Heart left ventricle (tissue), 16 donors: ENCODE measurements around the gene VSTM2L. TPM values are rescaled to one million over a fixed set of nuclear protein-coding genes. Genes with fewer than 3 reads are reported as not detected.

Source experiments
- ATAC-seq, 4 donors: fragments of 200-7000 bp; cut with Tn5 transposase; one replicate each; pipeline ENCODE4 v1.9.1; 2020 to 2022; ENCODE audit warnings: moderate library complexity in 4 of 4, mild to moderate bottlenecking in 3 of 4, moderate number of reproducible peaks in 1 of 4
- DNase-seq, 5 donors: peaks; one replicate each; pipeline ENCODE4 v3.0.0-alpha.2; 2020
- H3K27ac ChIP-seq, 12 donors: fragments of 200-600 bp; sonication (generic) in 4 of 12; one replicate each; pipeline versions ENCODE4 v1.5.0 to v1.8.0; 2016 to 2022; ENCODE audit warnings: mild to moderate bottlenecking in 2 of 12
- H3K27me3 ChIP-seq, 9 donors: fragments of 200-600 bp; sonication (generic) in 2 of 9; one replicate each; pipeline versions ENCODE4 v1.5.1 to v1.8.0; 2016 to 2022; ENCODE audit warnings: mild to moderate bottlenecking in 3 of 9
- H3K36me3 ChIP-seq, 9 donors: fragments of 200-600 bp; sonication (generic) in 2 of 9; one replicate each; pipeline versions ENCODE4 v1.5.0 to v1.8.0; 2018 to 2022; ENCODE audit warnings: mild to moderate bottlenecking in 2 of 9
- H3K4me1 ChIP-seq, 12 donors: fragments of 200-600 bp; sonication (generic) in 4 of 12; one replicate each; pipeline versions ENCODE4 v1.5.0 to v1.8.0; 2016 to 2022; ENCODE audit warnings: mild to moderate bottlenecking in 3 of 12
- H3K4me3 ChIP-seq, 12 donors: fragments of 200-600 bp; sonication (generic) in 4 of 12; one replicate each; pipeline versions ENCODE4 v1.5.0 to v1.8.0; 2017 to 2022; ENCODE audit warnings: mild to moderate bottlenecking in 9 of 12, moderate library complexity in 4 of 12
- H3K9me3 ChIP-seq, 12 donors: fragments of 200-600 bp; sonication (generic) in 4 of 12; one replicate each; pipeline versions ENCODE4 v1.5.0 to v1.8.0; 2016 to 2022; ENCODE audit warnings: mild to moderate bottlenecking in 1 of 12
- POLR2A ChIP-seq, 2 donors: fragments of 450-650 bp; IDR thresholded peaks; one replicate each; pipeline ENCODE4 v1.6.1; 2017; ENCODE audit warnings: antibody characterized with exemption in 2 of 2, mild to moderate bottlenecking in 2 of 2, moderate library complexity in 2 of 2
- WGBS, 4 donors: extraction: QIAGEN DNeasy Blood & Tissue Kit in 2 of 4; methylation state at CpG; one replicate each; pipeline versions ENCODE4 v1.1.5 to v1.1.7; 2013 to 2018; 5-methylcytosine and 5-hydroxymethylcytosine counted together
- intact Hi-C, 10 donors: fragments of 100-400 bp; cut with DNase I; formaldehyde crosslinking; loops; one replicate each; pipeline versions ENCODE4 v1.11.1 to v1.14.2; 2022
- polyA plus RNA-seq, 2 donors: library from polyadenylated mRNA; stranded (reverse); fragments of 200-250 nt; gene quantifications; one replicate each; pipeline ENCODE4 v1.2.3, GENCODE V29; 2013
- total RNA-seq, 9 donors: library from RNA; depleted of rRNA in 2 of 9; stranded (reverse); fragments of >200 nt in 2 of 9; fragmentation: NEBNext Ultra II Directional in 3 of 9; extraction: Animal tissue kit (Norgen Biotek cat#: 25700) in 3 of 9; gene quantifications; one replicate each; pipeline versions ENCODE4 v1.1.0 to v1.2.4, GENCODE V29; 2016 to 2023
- TF ChIP-seq, protein P1 (sequence below), 12 donors: fragments of 200-600 bp; sonication (generic) in 4 of 12; IDR thresholded peaks; one replicate each; pipeline versions ENCODE4 v1.5.0 to v1.8.0; 2018 to 2022; ENCODE audit warnings: antibody characterized with exemption in 12 of 12, mild to moderate bottlenecking in 5 of 12
- donor health status: ischemic (EF 13 %, LVEDD 7.1; RV severe dilation, severe dysfunction).
- donor health status: healthy with polysubstance abuse.
- donor health status: DM: no; HTN: yes; CAD: no.
- donor health status: DM: no; HTN: no; CAD: no.
- donor health status: ischemic (EF 25% LVEDD 6.9; RV normal size, moderate dysfunction).
- donor health status: ischemic (EF 25% LVEDD 5.7; RV mildly dilated, moderate dysfunction).
- donor health status: healthy.
- donor health status: DM: yes; HTN: yes; CAD: no.
- donor health status: ischemic (EF 35%, LVEDD 5.7; RV mildly dilated, moderate dysfunction).
- donor health status: nonischemic (EF 11% LVEDD 7.7; RV severe dilation, severe dysfunction).
- donor health status: DM: yes; HTN: yes; CAD: no.
- donor health status: PGD.
- donor health status: ischemic (EF 29% LVEDD 5.4; RV normal size, mild dysfunction).
- donor health status: nonischemic (EF 23%, LVEDD 6.1; RV moderate dilation, normal function).

The VSTM2L gene
- total and polyA plus RNA-seq, 11 donors = 3.7 to 49.5 (median 17.4) TPM

DNA sequence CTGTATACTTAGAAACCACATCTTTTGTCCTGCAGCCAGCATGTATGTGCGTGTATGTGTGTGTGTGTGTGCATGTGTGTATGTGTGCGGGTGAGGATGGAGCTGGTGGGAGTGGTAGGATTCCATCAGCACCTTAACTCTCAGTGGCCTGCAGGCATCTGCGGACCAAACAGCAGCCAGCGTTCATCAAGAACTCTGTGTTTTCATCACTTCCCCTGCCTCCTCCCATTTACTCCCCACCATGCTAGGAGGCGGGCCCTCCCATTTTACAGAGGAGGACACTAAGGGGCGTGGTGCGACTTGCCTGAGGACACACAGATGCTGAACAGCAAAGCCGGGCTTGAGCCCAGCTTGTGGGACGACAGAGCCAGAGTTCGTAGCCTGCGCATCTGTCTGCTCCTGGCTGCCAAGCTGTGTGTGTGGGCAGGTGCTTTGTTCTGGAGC, 8.9 kb downstream of the VSTM2L start:
- Histone ChIP-seq H3K4me1 (peaks cover 0 to 21% (median 8%) of the 10 kb centered on the region in 12 donors), H3K27ac (no peak overlapping the region)
- intact Hi-C loops = no loop called here

DNA sequence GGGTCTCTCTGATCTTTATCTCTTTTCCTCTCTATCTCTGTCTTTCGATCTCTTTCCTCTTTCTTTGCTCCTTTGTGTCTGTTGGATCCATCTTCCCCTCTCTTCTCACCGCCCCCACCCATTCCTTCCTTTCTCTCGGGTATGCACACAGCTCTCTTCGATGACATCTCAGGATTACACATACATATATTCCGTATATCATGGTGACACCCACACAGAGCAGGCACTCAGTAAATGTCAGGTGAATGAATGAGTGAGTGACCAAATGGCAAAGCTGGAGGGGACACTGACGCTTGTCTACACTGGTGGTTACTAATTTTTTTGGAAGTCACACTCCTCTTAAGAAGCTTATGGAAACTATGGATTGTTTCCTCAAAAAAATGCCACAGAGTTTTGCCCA, 9.9 kb downstream of the VSTM2L start:
- intact Hi-C loops = no loop called here
- Histone ChIP-seq H3K36me3 (no peaks in the 10 kb centered on the region), H3K4me3 (no peak overlapping the region), H3K4me1 (peaks cover 0 to 21% (median 8%) of the 10 kb centered on the region in 12 donors), H3K27me3 (peaks cover 0 to 68% (median 13%) of the 10 kb centered on the region in 9 donors), H3K27ac (no peak overlapping the region), H3K9me3 (no peaks in the 10 kb centered on the region)
- WGBS, 4 donors = 55 to 68% (median 61%) methylated on average over 6 of the region's 6 CpGs
- ATAC-seq (no peak), DNase-seq (no peak)
- TF ChIP-seq, protein P1, sequence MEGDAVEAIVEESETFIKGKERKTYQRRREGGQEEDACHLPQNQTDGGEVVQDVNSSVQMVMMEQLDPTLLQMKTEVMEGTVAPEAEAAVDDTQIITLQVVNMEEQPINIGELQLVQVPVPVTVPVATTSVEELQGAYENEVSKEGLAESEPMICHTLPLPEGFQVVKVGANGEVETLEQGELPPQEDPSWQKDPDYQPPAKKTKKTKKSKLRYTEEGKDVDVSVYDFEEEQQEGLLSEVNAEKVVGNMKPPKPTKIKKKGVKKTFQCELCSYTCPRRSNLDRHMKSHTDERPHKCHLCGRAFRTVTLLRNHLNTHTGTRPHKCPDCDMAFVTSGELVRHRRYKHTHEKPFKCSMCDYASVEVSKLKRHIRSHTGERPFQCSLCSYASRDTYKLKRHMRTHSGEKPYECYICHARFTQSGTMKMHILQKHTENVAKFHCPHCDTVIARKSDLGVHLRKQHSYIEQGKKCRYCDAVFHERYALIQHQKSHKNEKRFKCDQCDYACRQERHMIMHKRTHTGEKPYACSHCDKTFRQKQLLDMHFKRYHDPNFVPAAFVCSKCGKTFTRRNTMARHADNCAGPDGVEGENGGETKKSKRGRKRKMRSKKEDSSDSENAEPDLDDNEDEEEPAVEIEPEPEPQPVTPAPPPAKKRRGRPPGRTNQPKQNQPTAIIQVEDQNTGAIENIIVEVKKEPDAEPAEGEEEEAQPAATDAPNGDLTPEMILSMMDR (IDR thresholded peaks at IDR 0.05) = no peak
- no peak for TF ChIP-seq POLR2A (IDR thresholded peaks at IDR 0.05)

More for the DNA sequence above, 8.9 kb downstream of the VSTM2L start:
- Histone ChIP-seq H3K36me3 (no peaks in the 10 kb centered on the region), H3K4me3 (no peak overlapping the region), H3K9me3 (no peaks in the 10 kb centered on the region), H3K27me3 (peaks cover 0 to 66% (median 13%) of the 10 kb centered on the region in 9 donors)
- ATAC-seq (peak; percentile 21 to 76 (median 62)), DNase-seq (peak in 4 of 5 donors; percentile 30 to 78 (median 51))
- WGBS, 4 donors = 28 to 40% (median 33%) methylated on average over 5 to 11 of the region's 11 CpGs
- TF ChIP-seq POLR2A (IDR thresholded peaks at IDR 0.05) = no peak
- TF ChIP-seq, protein P1 (IDR thresholded peaks at IDR 0.05) = no peak

DNA sequence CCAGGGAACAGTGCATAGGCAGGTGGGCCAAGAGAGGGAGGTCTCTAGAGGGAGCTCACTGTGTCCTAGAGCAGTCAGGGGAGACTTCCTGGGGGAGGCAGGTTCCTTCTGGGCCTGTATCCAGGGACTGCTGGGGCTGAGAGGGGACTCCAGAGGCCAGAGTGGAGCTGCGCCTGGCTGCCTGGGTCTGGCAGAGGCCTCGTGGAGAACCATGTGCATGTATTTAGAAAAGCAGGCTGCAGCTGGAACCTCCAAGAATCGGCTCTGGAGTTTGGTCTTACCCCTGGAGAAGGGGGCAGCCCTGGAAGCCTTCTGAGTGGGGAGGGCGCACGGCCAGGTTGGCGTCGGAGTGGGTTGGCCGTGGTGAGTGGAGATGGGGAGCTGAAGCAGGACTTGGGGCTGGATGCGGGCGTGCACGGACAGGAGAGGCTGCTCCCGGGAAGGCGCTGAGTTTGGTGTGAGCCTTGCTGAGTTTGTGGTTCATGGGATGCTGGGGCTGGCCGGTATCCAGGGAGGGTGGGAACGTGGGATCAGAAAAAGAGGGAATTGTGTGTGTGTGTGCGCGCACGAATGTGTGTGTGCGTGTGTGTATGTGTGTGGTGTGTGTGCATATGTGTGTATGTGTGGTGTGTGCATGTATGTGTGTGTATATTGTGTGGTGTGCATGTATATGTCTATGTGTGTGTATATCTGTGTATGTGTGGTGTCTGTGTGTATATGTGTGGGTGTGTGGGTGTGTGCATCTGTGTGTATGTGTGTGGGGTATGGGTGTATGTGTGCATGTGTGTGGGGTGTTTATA, 10.8 kb downstream of the VSTM2L start:
- no peak for TF ChIP-seq POLR2A (IDR thresholded peaks at IDR 0.05)
- intact Hi-C loops = no loop called here
- Histone ChIP-seq H3K36me3 (no peaks in the 10 kb centered on the region), H3K4me3 (no peak overlapping the region), H3K9me3 (no peaks in the 10 kb centered on the region), H3K27me3 (peaks cover 0 to 71% (median 13%) of the 10 kb centered on the region in 9 donors), H3K4me1 (peaks cover 0 to 21% (median 8%) of the 10 kb centered on the region in 12 donors), H3K27ac (no peak overlapping the region)
- no peak for DNase-seq
- 64 to 72% (median 70%) methylated on average over 18 to 19 of the region's 19 CpGs for WGBS, 4 donors
- ATAC-seq = no peak

DNA sequence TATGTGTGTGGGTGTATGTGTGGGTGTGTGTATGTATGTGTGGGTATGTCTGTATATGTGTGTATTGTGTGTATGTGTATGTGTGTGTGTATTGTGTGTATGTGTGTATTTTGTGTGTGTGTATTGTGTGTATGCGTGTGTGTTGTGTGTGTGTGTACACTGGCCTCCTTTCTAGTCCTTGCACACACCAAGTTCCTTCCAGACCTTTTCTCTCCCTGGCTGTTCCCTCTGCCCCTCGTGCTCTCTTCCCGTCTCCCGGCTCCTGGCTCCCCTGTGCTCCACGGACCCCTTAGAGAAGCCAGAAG, 11.4 kb downstream of the VSTM2L start:
- Histone ChIP-seq H3K27ac (peak overlapping the region in 1 of 12 donors; percentile 59), H3K4me1 (peaks cover 0 to 21% (median 8%) of the 10 kb centered on the region in 12 donors), H3K9me3 (no peaks in the 10 kb centered on the region), H3K27me3 (peaks cover 0 to 69% (median 13%) of the 10 kb centered on the region in 9 donors), H3K4me3 (peak overlapping the region in 1 of 12 donors; percentile 37), H3K36me3 (no peaks in the 10 kb centered on the region)
- DNase-seq (no peak), ATAC-seq (no peak)
- TF ChIP-seq POLR2A (IDR thresholded peaks at IDR 0.05) = no peak
- TF ChIP-seq, protein P1 (IDR thresholded peaks at IDR 0.05) = no peak
- intact Hi-C loops = no loop called here
- 40 to 55% (median 44%) methylated on average over 5 of the region's 5 CpGs for WGBS, 4 donors
